Mononuclear cell (primary cell): Measurements from ENCODE around the gene RNF135. TPM values are rescaled to one million over a fixed set of nuclear protein-coding genes. Genes with fewer than 3 reads are reported as not detected.
"Not testable (repeated sequence)": the region's sequence is repeated elsewhere in the genome, so short reads cannot be mapped to it uniquely, and the experiment has no call there.

Source experiments
- H3K27me3 ChIP-seq: 2 replicates; pipeline ENCODE4 v1.6.0; 2011; ENCODE audit warnings: low read length, control low read depth; ENCODE audit not compliant: insufficient read depth
- H3K4me1 ChIP-seq: 2 replicates; pipeline ENCODE4 v1.5.1; 2011; ENCODE audit warnings: mild to moderate bottlenecking, low read length, control low read depth; ENCODE audit not compliant: insufficient read depth
- H3K4me3 ChIP-seq: 2 replicates; pipeline ENCODE4 v1.5.1; 2011; ENCODE audit warnings: mild to moderate bottlenecking, low read length, moderate library complexity
- H3K9me3 ChIP-seq: 2 replicates; pipeline ENCODE4 v1.5.1; 2011; ENCODE audit warnings: low read depth, mild to moderate bottlenecking, control low read depth, low read length
- total RNA-seq: library from RNA; depleted of rRNA; stranded (reverse); fragments of >200 nt; gene quantifications from one replicate; pipeline ENCODE4 v1.2.3, GENCODE V29; 2012

Gene RNF135
- total RNA-seq, 1 donor = 14.1 TPM

DNA sequence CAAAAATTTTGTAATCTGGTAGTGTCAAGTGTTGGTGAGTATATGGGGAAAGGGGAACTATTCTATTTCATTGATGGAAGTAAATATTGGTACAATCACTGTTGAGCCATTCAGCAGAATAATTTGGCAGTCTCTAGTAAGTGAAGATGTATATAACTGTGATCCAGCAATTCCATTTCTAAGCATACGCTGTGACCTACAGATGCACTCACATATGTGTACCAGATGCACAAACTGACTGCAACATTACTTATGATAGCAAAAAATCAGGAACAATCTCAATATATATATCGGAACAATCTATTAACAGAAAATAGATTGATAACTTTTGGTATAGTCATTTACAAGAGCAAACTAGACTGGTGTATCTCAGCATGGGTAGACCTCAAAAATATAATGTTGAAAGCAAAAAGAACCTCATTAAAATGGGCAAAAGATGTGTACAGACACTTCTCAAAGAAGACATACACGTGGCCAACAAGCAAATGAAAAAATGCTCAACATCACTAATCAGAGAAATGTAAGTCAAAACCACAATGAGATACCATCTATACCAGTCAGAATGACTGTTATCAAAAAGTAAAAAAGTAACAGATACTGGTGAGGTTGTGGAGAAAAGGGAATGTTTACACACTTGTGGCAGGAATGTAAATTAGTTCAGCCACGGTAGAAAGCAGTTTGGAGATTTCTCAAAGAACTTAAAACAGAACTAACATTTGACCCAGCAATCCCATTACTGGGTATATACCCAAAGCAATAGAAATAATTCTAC, 28.3 kb upstream of the RNF135 start:
- Histone ChIP-seq H3K4me3 (no peak overlapping the region), H3K27me3 (no peaks in the 10 kb centered on the region), H3K4me1 (peaks cover 7% of the 10 kb centered on the region), H3K9me3 (no peaks in the 10 kb centered on the region)

DNA sequence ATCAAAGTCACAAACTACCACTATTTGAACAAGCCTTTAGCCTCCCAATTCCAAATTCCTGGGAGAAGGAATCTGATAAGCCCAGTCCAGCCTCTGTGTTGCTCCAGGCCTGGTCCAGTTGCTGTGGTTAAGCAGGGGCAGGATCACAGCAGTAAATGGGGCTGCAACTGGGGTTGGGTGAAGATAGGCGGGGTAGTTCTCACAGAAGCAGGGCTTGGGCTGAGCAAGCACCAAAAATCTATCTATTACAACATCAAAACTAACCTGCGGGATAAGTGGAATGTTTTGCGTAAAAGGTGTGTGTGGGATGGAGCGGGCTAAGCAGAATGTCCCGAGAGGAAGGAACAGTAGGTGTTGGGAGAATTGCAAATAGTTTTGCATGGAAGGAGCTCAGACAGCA, 23.0 kb upstream of the RNF135 start:
- Histone ChIP-seq H3K4me3 (no peak overlapping the region), H3K9me3 (no peaks in the 10 kb centered on the region), H3K4me1 (peaks cover 32% of the 10 kb centered on the region), H3K27me3 (no peaks in the 10 kb centered on the region)

DNA sequence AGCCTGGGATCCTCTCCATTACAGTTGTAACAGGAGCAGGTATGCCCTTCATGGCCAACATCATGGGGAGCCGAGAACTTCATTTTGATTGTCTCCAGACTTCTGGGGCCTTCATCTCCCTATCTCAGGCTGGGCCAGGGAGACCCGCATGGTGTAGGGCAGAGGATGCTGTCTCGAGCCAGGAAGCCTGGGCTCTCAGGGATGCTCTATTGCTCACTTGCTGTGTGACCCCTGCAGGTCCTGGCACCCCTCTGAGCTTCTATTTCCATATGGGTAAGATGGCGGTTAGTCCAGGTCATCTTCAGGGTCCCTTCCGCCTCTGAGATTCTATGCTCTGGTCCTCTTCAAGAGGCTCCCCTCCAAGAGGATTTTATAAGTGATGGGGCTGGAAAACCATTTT, 20.6 kb upstream of the RNF135 start:
- Histone ChIP-seq H3K4me1 (peaks cover 56% of the 10 kb centered on the region), H3K9me3 (no peaks in the 10 kb centered on the region), H3K27me3 (no peaks in the 10 kb centered on the region), H3K4me3 (no peak overlapping the region)

DNA sequence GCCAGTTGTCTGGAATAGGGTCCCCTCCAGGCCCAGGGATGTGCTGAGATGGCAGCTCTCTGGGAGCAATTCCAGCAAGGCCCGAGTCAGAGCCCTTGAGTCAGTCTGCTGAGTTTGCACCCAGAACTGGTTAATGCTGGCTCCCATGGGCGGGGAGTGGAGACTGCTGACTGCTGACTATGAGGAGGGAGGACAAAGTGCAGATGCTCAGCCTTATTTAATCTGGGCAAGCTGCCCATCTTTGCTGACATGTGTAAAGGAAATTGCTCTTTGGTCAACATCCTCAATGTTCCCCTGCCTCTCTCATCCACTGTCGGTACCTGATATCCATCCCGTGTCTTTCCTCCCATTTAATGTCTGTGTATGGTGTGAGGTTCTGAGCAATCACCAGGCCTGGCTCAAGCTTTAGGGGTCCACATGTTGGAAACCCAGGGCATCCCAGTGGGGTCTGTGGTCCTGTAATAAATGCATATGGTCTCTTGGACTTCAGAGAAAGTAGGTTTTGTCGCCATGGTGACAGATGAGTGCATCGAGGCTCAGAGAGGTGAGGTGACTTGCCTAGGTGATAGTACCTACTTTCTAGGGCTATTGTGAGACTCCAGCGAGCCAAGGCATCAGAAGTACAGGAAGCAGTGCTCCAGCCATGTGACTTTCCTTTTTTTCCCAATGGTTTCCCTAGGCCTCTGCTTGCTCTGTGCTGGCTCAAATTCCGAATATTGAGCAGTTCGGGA, 20.0 kb upstream of the RNF135 start:
- Histone ChIP-seq H3K4me1 (peaks cover 63% of the 10 kb centered on the region), H3K27me3 (no peaks in the 10 kb centered on the region), H3K4me3 (no peak overlapping the region), H3K9me3 (no peaks in the 10 kb centered on the region)

DNA sequence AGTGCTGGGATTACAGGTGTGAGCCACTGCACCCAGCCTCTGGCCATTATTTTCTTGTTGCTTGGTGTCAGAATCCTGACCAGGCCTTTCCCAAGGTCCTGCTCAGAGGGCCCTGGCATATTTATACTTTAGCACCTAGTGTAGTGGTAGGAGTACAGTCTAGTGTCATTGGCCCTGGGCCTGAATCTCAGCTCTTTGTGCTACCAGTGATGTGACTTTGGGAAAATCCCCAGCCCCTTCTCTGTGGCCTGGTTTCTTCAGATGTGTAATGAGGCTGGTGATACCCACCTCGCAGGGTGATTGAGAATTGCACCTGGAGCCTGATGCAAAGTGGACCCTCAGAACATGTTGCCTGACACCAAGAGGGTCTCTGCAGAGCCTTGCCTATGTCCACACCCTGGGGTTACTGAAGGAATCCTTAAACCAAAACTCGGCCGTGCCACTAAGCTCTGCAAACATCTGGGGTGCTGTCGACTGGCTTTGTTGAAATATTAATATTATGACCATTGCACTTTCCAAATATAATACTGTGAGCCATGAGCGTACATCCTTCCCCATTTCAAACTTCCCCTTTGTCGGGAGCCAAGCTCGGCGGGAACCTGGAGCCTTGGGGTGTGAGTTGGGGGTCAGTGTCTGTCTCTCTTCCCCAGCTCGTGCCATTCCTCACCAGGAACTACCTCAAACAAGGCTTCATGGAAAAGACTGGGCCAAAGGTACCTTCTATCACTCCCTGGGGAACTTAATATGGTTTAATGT, 18.0 kb upstream of the RNF135 start:
- Histone ChIP-seq H3K9me3 (no peaks in the 10 kb centered on the region), H3K4me1 (peaks cover 83% of the 10 kb centered on the region), H3K27me3 (no peaks in the 10 kb centered on the region), H3K4me3 (no peak overlapping the region)

DNA sequence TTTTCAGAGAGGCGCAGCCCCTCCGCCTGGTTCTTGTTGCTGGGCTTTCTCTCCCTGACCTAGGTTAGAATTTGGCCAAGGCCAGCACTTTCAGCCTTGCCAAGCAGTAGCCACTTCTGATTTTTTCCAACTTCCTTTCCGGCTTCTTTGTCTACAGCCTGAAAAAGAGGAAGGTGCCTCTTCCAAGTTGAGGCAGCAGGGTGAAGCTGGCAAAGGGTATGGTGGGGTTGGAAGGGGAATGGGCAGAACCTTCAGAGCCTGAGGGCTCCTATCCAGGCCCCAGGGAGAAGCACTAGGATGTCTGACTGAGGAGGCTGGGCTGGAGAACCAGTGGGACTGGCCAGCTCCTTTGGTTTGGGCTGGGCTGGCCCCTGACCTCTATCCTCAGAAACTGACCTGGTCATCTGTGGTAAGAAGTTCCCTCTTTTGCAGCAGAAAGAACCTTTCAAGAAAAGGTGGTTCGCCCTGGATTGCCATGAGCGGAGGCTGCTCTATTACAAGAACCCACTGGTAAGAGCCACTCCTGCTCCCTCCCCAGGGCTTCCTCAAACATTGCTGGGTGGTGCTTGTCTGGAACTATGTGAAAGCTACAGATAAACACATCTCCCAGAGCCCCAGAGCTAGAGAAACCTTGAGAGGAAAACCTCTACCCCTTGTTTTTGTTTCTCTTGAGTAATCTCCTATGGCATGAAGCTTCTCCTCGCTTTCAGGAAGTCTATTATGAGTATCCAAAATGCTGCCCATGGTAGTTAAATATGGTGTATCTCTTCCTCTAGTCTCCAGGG, 16.6 kb upstream of the RNF135 start:
- Histone ChIP-seq H3K4me1 (peaks cover 97% of the 10 kb centered on the region), H3K4me3 (no peak overlapping the region), H3K27me3 (no peaks in the 10 kb centered on the region), H3K9me3 (no peaks in the 10 kb centered on the region)

DNA sequence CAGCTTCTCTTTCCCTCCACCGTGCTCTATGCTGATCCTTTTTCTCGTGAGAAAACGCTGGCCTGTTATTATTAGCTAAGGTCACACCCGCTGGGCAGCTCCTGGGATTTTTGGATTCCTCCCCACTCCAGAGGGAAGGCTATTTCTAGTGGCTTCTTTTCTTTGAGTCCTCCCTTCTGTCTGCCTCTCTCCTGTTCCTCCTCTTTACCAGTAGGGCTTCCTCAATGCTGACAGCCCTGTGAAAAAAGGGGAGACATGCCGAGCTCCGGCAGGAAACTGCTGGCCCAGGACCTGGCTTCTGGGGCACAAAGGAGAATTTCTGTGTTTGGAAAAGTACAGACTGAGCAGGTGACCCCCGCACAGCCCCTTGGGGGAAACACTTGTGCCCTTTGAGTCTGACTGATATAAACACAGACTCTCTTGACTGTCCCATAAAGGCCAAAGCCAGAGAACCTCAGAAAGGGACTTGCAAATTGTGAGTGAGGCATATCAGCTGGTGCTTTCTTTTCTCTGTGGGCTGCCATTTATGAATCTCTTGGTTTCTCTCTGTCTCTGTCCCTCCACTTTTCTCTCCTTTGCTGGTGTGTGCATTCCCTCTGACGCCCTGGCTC, 14.0 kb upstream of the RNF135 start:
- Histone ChIP-seq H3K27me3 (no peaks in the 10 kb centered on the region), H3K4me1 (peaks cover 99% of the 10 kb centered on the region), H3K4me3 (no peak overlapping the region), H3K9me3 (no peaks in the 10 kb centered on the region)

DNA sequence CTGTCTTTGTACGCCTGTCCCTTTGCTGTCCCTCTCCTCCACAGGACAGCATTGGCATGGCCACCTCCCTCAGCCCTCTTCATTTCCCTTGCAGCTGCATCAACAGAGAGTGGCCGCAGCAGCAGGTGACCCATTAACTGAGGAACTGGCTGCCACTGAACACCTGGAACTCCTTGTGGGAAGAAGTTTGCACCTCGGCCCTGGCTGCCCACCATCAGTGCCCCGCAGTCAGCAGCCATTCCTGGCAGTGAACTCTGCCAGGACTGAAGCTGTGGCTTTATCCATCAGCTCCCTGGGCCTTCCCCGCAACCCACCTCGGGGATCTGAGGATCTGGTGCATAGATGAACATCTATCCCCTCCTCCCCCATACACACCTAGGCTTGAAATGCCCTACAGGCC, 13.1 kb upstream of the RNF135 start:
- no peak overlapping the region for H3K4me3 ChIP-seq
- H3K9me3 ChIP-seq = no peaks in the 10 kb centered on the region
- peaks cover 99% of the 10 kb centered on the region for H3K4me1 ChIP-seq
- H3K27me3 ChIP-seq = no peaks in the 10 kb centered on the region

DNA sequence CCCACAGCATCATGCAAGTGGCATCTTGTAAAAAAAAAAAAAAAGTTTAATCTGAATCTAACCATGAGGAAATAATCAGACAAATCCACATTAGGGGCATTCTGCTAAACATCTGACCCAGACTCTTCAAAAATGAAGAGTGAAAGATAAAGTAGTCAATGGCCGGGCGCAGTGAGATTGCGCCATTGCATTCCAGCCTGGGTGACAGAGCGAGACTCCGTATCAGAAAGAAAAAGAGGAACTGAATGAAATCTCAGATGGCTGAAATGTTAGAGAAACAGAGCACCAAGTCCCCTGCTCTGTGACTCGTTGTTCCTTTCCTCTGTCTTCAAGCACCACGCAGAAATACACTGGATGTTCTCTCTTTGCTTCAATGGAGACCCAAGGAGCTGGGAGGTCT, 12.7 kb upstream of the RNF135 start:
- Histone ChIP-seq H3K4me3 (no peak overlapping the region), H3K4me1 (peaks cover 95% of the 10 kb centered on the region), H3K27me3 (no peaks in the 10 kb centered on the region), H3K9me3 (no peaks in the 10 kb centered on the region)

DNA sequence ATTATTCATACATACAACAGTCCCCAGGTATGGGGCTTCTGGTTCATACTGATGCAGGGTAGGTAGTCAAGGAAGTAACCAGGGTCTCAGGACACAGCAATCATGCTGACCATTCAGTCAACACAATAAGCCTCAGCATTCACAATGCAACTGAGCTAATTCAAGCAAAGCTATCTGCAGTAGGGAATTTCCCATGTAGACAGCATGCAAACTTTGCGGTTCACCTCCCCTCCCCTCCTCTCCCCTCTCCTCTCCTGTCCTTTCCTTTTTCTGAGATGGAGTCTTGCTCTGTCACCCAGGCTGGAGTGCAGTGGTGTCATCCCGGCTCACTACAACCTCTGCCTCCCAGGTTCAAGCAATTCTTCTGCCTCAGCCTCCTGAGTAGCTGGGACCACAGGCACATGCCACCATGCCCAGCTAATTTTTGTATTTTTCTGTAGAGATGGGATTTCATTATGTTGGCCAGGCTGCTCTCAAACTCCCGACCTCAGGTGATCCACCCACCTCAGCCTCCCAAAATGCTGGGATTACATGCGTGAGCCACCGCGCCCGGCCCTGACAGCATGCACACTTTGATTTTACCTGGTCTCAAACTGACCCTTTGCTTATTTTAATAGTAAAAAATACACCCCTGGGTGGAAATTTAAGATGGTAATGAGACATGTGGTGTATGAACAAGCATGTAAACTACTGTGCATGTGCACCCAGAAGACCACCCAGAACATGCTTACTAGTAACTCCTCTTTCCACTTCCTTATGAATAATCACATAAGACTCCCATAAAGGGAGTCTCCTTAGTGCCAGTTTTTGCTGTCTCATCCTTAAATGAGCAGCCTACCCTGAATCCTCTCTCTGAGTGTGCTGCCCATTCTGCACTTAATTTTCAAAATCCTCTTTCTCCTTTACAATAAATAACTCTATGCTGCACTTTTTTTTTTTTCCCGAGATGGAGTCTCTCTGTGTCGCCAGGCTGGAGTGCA, 9.3 kb upstream of the RNF135 start:
- H3K4me1 ChIP-seq = peaks cover 62% of the 10 kb centered on the region
- H3K9me3 ChIP-seq = no peaks in the 10 kb centered on the region
- no peak overlapping the region for H3K4me3 ChIP-seq

DNA sequence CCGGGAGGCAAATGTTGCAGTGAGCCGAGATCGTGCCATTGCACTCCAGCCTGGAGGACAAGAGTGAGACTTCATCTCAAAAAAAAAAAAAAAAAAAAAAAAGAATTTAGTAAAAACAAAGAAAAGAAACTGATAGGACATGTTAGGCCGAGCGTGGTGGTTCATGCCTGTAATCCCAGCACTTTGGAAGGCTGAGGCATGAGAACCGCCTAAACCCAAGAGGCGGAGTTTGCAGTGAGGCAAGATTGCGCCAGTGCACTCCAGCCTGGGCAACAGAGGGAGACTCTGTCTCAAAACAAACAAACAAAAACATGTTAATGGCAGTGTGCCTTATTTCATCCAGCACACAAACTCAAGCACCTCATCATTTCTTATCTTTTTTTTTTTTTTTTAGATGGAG, 6.5 kb upstream of the RNF135 start:
- peaks cover 56% of the 10 kb centered on the region for H3K4me1 ChIP-seq
- not testable (repeated sequence) for H3K4me3 ChIP-seq, H3K27me3 ChIP-seq, H3K9me3 ChIP-seq

More for the DNA sequence above, 9.3 kb upstream of the RNF135 start:
- no peaks in the 10 kb centered on the region for H3K27me3 ChIP-seq

DNA sequence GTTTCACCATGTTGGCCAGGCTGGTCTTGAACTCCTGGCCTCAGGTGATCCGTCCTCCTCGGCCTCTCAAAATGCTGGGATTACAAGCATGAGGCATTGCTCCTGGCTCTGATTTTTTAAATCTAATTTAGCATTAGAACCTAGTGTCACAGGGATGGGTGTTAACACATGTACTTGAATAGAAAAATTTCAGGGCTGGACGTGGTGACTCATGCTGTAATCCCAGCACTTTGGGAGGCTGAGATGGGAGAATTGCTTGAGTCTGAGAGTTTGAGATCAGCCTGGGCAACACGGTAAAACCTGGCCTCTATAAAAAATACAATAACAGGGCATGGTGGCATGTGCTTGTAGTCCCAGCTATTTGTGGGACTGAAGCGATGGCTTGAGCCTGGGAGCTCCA, 6.0 kb upstream of the RNF135 start:
- Histone ChIP-seq H3K4me3 (no peak overlapping the region), H3K4me1 (peaks cover 56% of the 10 kb centered on the region), H3K9me3 (no peaks in the 10 kb centered on the region), H3K27me3 (no peaks in the 10 kb centered on the region)

DNA sequence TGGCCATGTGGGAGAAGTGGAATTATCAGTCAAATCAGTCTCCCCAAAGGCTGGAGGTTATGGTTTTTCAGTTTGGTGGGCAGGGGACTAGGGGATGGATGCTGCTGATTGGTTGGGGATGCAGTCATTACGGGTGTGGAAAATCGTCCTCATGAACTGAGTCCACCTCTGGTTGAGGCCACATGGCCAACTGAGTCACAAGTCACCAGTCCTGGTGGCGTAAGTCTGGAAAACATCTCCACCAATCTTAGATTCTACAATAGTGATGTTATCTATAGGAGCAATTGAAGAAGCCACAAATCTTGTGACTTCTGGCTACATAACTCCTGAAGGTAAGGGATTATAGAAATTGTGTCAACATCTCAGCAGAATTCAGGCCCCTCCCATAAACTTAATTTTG, 5.2 kb upstream of the RNF135 start:
- H3K9me3 ChIP-seq = no peaks in the 10 kb centered on the region
- no peak overlapping the region for H3K4me3 ChIP-seq
- H3K4me1 ChIP-seq = peaks cover 53% of the 10 kb centered on the region
- H3K27me3 ChIP-seq = no peaks in the 10 kb centered on the region
